SKM-1 treated with dmso at 0.1 percent for 144 hours (cell line): ENCODE results near the gene RIN1.
"Not testable (repeated sequence)": the region's sequence is repeated elsewhere in the genome, so short reads cannot be mapped to it uniquely, and the experiment has no call there.

Experiments used
- DNase-seq: peaks from one replicate; lab custom pipeline; 2025; ENCODE audit not compliant: unreplicated experiment; lab: John Stamatoyannopoulos, UW

Gene RIN1

GRCh38 chr11:66336234-66337102 lies at the start of gene RIN1:
TSS of gene RIN1 (minus strand) at chr11:66336434. CDS start at chr11:66336402, 32 bp downstream.
- peak; percentile 90 for DNase-seq

DNA sequence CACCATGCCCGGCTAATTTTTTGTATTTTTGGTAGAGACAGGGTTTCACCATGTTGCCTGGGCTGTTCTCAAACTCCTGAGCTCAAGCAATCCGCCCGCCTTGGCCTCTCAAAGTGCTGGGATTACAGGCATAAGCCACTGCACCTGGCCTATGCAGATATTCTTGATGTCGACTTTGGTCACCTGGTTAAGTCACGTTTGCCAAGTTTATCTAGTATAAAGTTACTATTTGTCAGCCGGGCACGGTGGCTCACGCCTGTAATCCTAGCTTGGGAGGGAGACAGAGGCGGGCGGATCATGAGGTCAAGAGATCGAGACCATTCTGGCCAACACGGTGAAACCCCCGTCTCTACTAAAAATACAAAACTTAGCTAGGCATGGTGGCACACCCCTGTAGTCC lies 48.1 kb upstream of the RIN1 start:
- not testable (repeated sequence) for DNase-seq

DNA sequence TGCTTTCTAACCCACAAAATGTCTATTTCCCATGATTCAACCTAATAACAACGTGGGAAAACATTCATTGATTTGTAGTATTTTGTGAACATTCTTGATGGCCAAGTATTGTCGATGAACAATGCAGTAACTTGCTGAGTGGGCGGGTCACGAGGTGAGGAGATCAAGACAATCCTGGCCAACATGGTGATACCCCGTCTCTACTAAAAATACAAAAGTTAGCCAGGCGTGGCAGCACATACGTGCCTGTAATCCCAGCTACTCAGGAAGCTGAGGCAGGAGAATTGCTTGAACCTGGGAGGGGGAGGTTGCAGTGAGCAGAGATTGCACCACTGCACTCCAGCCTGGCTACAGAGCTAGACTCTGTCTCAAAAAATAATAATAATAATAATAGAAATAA lies 44.0 kb upstream of the RIN1 start:
- not testable (repeated sequence) for DNase-seq

- not testable (repeated sequence) for DNase-seq
These were observed 37.6 kb upstream of the RIN1 start for GRCh38 chr11:66373690-66374287.

DNA sequence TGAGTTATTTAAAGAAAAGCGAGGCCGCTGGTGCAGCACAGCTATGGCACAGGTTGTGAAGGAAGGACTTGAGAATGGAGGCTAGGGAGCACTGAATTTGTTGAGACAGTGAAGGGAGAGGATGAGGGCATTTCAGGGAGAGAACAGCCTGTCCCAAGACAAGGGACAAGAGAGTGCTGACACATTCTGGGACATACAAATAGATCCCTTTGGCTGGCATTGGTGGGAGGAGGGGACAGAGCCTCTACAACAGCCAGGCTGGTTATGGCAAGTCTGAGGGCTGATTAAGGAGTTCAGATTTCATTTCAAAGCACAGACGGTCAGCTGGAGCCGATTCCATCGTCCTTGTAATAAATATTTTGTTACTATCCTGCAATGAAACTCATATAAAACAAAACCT lies 37.0 kb upstream of the RIN1 start:
- DNase-seq, result no peak

DNA sequence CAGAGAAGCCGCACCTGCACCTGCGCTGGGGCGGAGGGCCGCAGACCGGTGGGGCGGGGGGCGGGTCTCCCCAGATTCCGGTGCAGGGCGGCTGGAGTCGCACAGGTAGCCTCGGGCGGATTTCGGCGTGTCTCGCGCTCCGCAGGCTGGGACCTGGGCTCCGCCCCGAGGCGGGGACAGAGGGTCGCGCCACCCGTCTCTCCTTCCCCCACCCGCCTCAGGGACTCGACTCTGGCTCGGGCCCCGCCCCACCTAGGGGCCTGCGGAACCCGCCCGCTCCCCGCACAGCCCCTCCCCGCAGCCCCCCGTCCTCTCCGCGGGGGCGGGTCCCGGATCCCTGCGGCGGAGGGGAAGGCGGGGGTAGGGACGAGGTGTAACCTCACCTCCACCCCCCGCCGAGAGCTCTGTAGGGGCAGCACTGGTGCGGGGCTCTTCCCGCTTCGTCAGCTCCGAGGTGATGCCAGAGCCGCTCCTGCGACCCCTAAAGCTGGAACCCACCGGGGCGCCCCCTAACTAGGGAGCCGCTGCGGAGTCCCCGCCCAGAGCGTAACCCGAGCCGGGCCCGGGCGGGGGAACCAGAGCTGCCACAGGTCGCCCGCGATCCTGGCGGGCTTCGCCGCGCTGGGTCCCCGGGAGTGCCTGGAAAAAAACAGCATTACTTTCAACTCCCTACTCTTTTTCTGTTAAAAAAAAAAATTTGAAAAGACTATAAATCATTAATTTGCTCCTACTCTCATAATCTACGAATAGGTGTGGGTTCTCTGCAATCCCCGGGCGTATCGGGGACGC lies 35.6 kb upstream of the RIN1 start, which contains the start of gene SLC29A2:
TSS of gene SLC29A2 (minus strand) at position 134 of the 789 bp plus-strand sequence. CDS start 169 bp downstream, outside the sequence.
- no peak for DNase-seq

- no peak for DNase-seq
These were observed 33.0 kb upstream of the RIN1 start for GRCh38 chr11:66369073-66369894.

DNA sequence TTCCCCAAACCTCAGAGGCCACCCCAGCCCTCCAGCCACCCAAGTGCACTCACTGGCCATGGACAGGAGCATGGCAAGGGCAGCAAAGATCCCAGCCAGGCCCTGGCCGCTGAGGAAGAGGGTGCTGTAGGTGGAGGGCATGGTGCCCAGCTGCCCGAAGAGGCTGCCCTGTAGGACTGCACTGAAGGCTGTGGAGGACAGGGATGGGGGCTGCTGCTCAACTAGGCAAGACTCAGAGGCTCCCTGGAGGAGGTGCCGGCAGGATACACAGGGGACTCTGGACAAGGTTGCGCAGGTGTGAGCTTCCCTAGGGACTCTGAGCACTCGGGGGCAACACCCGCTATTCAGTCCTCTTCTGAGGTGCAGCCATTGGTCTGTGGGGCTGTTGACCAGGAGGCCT lies 32.2 kb upstream of the RIN1 start:
- no peak for DNase-seq

DNA sequence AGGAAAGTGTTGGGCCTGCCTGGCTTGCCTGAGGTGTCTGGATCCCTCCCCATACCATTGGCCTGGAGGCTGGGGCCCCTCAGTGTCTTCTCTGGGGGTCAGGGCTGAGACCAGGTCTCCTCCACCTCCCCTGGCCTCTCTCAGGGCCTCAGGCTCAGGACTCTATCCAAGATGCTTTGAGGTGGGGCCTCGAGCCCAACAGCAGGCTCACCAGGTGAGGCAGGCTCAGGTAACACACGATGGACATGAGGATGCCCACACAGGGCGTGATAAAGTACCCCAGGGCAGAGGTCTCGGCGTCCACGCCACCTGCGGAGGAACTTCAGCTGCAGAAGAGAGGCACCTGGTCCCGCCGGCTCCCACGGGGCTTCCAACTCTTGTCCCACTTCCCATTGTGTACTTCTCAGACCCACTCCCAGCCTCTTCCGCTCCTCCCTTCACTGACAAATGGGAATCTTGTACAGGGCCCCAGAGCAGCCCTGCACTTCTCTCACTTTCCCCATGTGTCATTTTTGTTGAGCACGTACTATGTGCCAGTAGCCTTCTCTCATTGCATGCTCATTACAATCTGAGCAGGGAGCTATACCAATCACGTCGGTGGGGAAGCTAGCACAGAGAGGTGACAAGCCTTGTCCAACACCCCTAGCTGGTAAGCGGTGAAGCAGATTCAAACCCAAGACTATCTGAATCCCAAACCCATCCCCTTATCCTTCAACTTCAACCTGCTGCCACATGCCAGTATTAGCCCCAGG lies 31.5 kb upstream of the RIN1 start:
- DNase-seq, result no peak

- no peak for DNase-seq
These were observed 30.7 kb upstream of the RIN1 start for GRCh38 chr11:66366844-66367477.

- DNase-seq, result no peak
These were observed 29.7 kb upstream of the RIN1 start for GRCh38 chr11:66365711-66366619.

GRCh38 chr11:66365166-66365565 lies 28.9 kb upstream of the RIN1 start:
- no peak for DNase-seq

GRCh38 chr11:66363805-66364535 lies 27.7 kb upstream of the RIN1 start:
- DNase-seq, result no peak

GRCh38 chr11:66363187-66363601 lies 27.0 kb upstream of the RIN1 start:
- DNase-seq, result no peak

DNA sequence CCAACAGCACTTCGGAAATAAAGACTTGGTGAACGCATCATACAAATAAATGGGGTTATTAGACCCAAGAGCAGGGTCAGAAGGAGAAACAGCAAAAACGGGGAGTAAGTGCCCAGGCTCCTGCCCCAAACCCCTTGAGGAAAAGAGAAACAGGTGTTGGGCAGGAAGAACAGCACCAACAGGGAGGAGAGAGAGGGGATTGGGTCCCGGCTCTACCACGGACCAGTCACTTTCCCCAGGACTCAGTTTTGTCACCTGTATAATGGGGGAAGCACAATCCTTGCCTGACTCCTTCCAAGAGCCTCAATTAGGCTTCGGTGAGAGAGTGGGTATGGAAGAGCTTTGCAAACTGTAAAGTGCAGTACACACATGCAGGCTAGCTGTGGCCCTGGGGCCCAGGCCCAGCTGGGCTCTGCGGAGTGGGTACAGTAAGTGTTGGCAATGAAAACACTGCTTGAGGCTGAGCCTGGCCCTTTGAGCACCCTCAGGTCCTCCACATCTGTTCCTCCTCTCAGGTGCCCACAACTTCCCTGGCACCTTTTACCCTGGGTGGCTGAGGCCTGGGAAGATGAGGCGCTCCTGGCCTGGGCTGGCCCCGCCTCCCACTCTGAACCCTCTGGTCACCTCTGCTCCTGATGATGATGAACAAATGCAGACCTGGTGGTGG lies 26.4 kb upstream of the RIN1 start:
- no peak for DNase-seq

GRCh38 chr11:66361502-66361941 lies 25.3 kb upstream of the RIN1 start:
- DNase-seq, result no peak

DNA sequence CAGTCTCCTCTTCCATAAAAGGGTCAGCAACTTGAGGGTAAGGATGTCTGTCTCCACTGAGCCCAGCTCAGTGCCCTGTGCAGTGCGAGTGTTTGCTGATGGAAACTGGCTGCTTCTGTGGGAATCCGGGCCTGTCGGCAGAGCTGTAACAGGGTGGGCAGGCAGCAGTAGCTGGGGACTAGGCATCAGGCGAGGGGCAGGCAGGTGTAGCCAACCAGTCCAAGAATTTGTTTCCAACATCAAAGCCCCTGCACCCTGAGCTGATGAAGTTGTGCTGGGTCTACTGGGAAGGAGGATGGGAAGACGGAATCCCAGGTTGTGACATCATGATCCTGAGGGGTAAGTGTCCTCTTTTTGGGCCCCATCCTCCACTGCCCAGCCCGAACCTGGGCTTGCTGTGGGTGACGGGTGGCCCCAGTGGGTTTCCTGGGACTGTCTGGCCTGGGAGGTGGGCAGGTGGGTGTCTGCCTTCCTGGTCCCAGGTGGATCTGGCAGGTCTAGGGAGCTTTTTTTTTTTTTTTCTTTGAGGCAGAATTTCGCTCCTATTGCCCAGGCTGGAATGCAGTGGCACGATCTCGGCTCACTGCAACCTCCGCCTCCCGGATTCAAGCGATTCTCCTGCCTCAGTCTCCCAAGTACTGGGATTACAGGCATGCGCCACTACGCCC lies 24.3 kb upstream of the RIN1 start:
- no peak for DNase-seq
